H1 (cell line): Measurements from ENCODE around the gene CASQ2.

ENCODE experiments used
- BCL11A ChIP-seq, 2 experiments: IDR thresholded peaks; one replicate each; pipeline ENCODE4 v1.6.1; 2011; ENCODE audit warnings: low read depth in 2 of 2, low read length in 2 of 2, mild to moderate bottlenecking in 2 of 2
- CEBPB ChIP-seq: IDR thresholded peaks from 2 replicates; pipeline ENCODE4 v1.6.1; 2012; ENCODE audit warnings: low read depth, low read length
- CHD2 ChIP-seq: IDR thresholded peaks from 2 replicates; pipeline ENCODE4 v1.6.1; 2012; ENCODE audit warnings: low read length, improper control_type of control experiment
- CTCF ChIP-seq, 3 experiments: IDR thresholded peaks; 1 replicate in 2 of 3; 2 replicates in 1 of 3; pipeline versions ENCODE4 v1.5.1 to v1.6.1; 2011; ENCODE audit warnings: low read length in 3 of 3, mild to moderate bottlenecking in 3 of 3, inconsistent platforms in 2 of 3, low read depth in 1 of 3, moderate library complexity in 1 of 3; ENCODE audit not compliant: insufficient read depth in 1 of 3; ENCODE audit errors: control extremely low read depth in 1 of 3
- EZH2 ChIP-seq: fragments of 200-600 bp; sonication (generic); IDR thresholded peaks from 2 replicates; pipeline ENCODE4 v1.7.1; 2012; ENCODE audit warnings: low read depth, mild to moderate bottlenecking, moderate library complexity, low read length, inconsistent platforms; ENCODE audit not compliant: severe bottlenecking
- JUND ChIP-seq: IDR thresholded peaks from 2 replicates; pipeline ENCODE4 v1.6.1; 2011; ENCODE audit warnings: mild to moderate bottlenecking, improper control_type of control experiment, low read length
- KDM1A ChIP-seq: fragments of 200-600, 300-600 bp; sonication (generic); IDR thresholded peaks from 2 replicates; pipeline ENCODE4 v1.7.1; 2016; ENCODE audit warnings: mild to moderate bottlenecking, low read length, borderline replicate concordance
- POLR2A ChIP-seq, 2 experiments: IDR thresholded peaks; 1 replicate in 1 of 2; 2 replicates in 1 of 2; pipeline ENCODE4 v1.6.1; 2011; ENCODE audit warnings: low read depth in 2 of 2, low read length in 2 of 2, mild to moderate bottlenecking in 2 of 2; ENCODE audit errors: control extremely low read depth in 1 of 2
- RFX5 ChIP-seq: IDR thresholded peaks from 2 replicates; pipeline ENCODE4 v1.6.1; 2011; ENCODE audit warnings: low read depth, low read length, improper control_type of control experiment, borderline replicate concordance
- SIN3A ChIP-seq, 2 experiments: IDR thresholded peaks in 1 of 2; conservative IDR thresholded peaks in 1 of 2; 2 replicates each; pipeline ENCODE4 v1.6.1; 2011 to 2012; ENCODE audit warnings: low read length in 2 of 2, improper control_type of control experiment in 1 of 2, low read depth in 1 of 2, mild to moderate bottlenecking in 1 of 2
- YY1 ChIP-seq: IDR thresholded peaks from 2 replicates; pipeline ENCODE4 v1.6.1; 2011; ENCODE audit warnings: low read depth, mild to moderate bottlenecking, low read length

DNA sequence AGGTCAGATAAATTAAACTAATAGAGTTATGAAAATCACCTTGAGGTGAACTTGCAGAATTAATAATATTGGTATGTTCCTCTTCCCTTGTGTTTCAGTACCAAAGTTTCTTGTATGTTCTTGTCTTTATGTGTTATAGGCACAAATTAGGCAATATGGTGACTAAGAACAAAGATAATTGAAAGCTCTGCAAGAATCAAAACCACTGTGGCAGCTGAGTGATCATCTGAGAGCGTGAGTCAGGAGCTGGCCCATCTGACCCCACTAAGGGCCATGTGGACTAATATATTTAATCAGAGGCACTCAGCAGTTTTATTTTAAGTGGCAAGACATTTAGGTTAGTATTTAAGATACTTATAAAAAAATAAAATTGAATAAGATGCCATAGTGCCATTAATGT, 12.8 kb upstream of the CASQ2 start:
- TF ChIP-seq CHD2 (no peak), CTCF (IDR thresholded peaks at IDR 0.05; ENCODE audit: control extremely low read depth in 1 of 3, insufficient read depth in 1 of 3, low read depth in 1 of 3, low read length in 3 of 3) (no peak), RFX5 (no peak), YY1 (no peak), BCL11A (IDR thresholded peaks at IDR 0.05; ENCODE audit: low read depth in 2 of 2, low read length in 2 of 2) (no peak), POLR2A (IDR thresholded peaks at IDR 0.05; ENCODE audit: control extremely low read depth in 1 of 2, low read depth in 2 of 2, low read length in 2 of 2) (no peak), SIN3A (conservative IDR thresholded peaks at IDR 0.05 in 1 of 2, IDR thresholded peaks at IDR 0.05 in 1 of 2; ENCODE audit: low read depth in 1 of 2, low read length in 2 of 2) (no peak), EZH2 (no peak), CEBPB (no peak), KDM1A (no peak), JUND (no peak)
